Endothelial cell of umbilical vein (primary cell): ENCODE data around the gene SLC35A2. TPM values are rescaled to one million over a fixed set of nuclear protein-coding genes. Genes with fewer than 3 reads are reported as not detected.

Experiments used
- BruUV-seq: library from RNA; stranded (reverse); fragments of 400-500 nt; replicated peaks from 2 replicates; lab custom pipeline; 2021; lab: Mats Ljungman, UMichigan
- CTCF ChIA-PET: fragments of 300-600, 350-600 bp; sonication (Branson Sonifier 250); formaldehyde crosslinking; loops from one replicate; lab custom pipeline; 2021; ENCODE audit warnings: antibody characterized with exemption, inconsistent platforms; lab: Charles Lee
- POLR2A ChIA-PET: fragments of 300-600, 350-600 bp; sonication (Branson Sonifier 250); formaldehyde crosslinking; loops from one replicate; lab custom pipeline; 2021; ENCODE audit warnings: antibody characterized with exemption, inconsistent platforms; lab: Charles Lee
- DNase-seq: peaks from one replicate; pipeline ENCODE4 v3.0.0-alpha.2; 2011; ENCODE audit warnings: low read depth, low spot score
- FAIRE-seq: peaks from 2 replicates; lab custom pipeline; 2011; peaks lifted over from hg19 to GRCh38; lab: Jason Lieb, UNC
- H2AFZ ChIP-seq: 2 replicates; pipeline ENCODE4 v1.6.0; 2012; ENCODE audit warnings: low read depth, low read length, control low read depth, inconsistent platforms
- H3K27ac ChIP-seq: 2 replicates; pipeline ENCODE4 v1.5.1; 2011; ENCODE audit warnings: low read depth, mild to moderate bottlenecking, control low read depth, low read length, moderate library complexity; ENCODE audit not compliant: insufficient read depth
- H3K27me3 ChIP-seq, 2 experiments: 2 replicates each; pipeline versions ENCODE4 v1.6.0 to v1.6.1; 2011; ENCODE audit warnings: low read length in 2 of 2, mixed read lengths in 1 of 2; ENCODE audit not compliant: control insufficient read depth in 2 of 2, insufficient read depth in 2 of 2
- H3K36me3 ChIP-seq, 2 experiments: 2 replicates in 1 of 2; 3 replicates in 1 of 2; pipeline ENCODE4 v1.5.1; 2011; ENCODE audit warnings: low read length in 2 of 2, mild to moderate bottlenecking in 1 of 2, moderate library complexity in 1 of 2; ENCODE audit not compliant: control insufficient read depth in 2 of 2, insufficient read depth in 2 of 2; ENCODE audit errors: extremely low read depth in 1 of 2
- H3K4me1 ChIP-seq: 3 replicates; pipeline ENCODE4 v1.5.1; 2011; ENCODE audit warnings: mild to moderate bottlenecking, low read length; ENCODE audit not compliant: control insufficient read depth, insufficient read depth; ENCODE audit errors: extremely low read depth
- H3K4me2 ChIP-seq: 2 replicates; pipeline ENCODE4 v1.6.1; 2011; ENCODE audit warnings: low read length, control low read depth, mixed read lengths; ENCODE audit not compliant: insufficient read depth
- H3K4me3 ChIP-seq, 3 experiments: fragments of 200-600 bp in 1 of 3; sonication (generic), shearing (Covaris generic) in 1 of 3; replicated peaks in 1 of 3; 2 replicates each; pipeline ENCODE4 v1.5.1; 2011 to 2016; ENCODE audit warnings: control low read depth in 3 of 3, low read length in 3 of 3, mild to moderate bottlenecking in 2 of 3, inconsistent platforms in 1 of 3, low read depth in 1 of 3, moderate library complexity in 1 of 3; ENCODE audit not compliant: insufficient read depth in 1 of 3
- H3K79me2 ChIP-seq: 2 replicates; pipeline ENCODE4 v1.6.0; 2012; ENCODE audit warnings: low read length, inconsistent platforms; ENCODE audit not compliant: control insufficient read depth, insufficient read depth
- H3K9ac ChIP-seq: replicated peaks from 2 replicates; pipeline ENCODE3; 2011; ENCODE audit warnings: low read length, control low read depth; ENCODE audit not compliant: insufficient read depth; ENCODE audit errors: extremely low read depth
- H3K9me1 ChIP-seq: replicated peaks from 3 replicates; pipeline ENCODE4 v1.6.0; 2011; ENCODE audit warnings: mild to moderate bottlenecking, low read length; ENCODE audit not compliant: control insufficient read depth, insufficient read depth; ENCODE audit errors: extremely low read depth
- H3K9me3 ChIP-seq: replicated peaks from 2 replicates; pipeline ENCODE4 v1.5.1; 2012; ENCODE audit warnings: low read length, inconsistent platforms; ENCODE audit not compliant: control insufficient read depth, insufficient read depth
- H4K20me1 ChIP-seq: replicated peaks from 2 replicates; pipeline ENCODE3; 2011; ENCODE audit warnings: mild to moderate bottlenecking, low read length; ENCODE audit not compliant: control insufficient read depth, insufficient read depth; ENCODE audit errors: extremely low read depth
- CTCF ChIP-seq, 2 donors: IDR thresholded peaks; 1 replicate in 1 of 2; 2 replicates in 1 of 2; pipeline ENCODE4 v1.5.1; 2011; ENCODE audit warnings: low read length in 2 of 2, mild to moderate bottlenecking in 2 of 2, moderate library complexity in 2 of 2, control low read depth in 1 of 2, inconsistent platforms in 1 of 2, low read depth in 1 of 2; ENCODE audit not compliant: insufficient read depth in 1 of 2; ENCODE audit errors: extremely low read depth in 1 of 2
- EZH2 ChIP-seq: IDR thresholded peaks from 2 replicates; pipeline ENCODE4 v1.6.1; 2012; ENCODE audit warnings: borderline replicate concordance, low read depth, mild to moderate bottlenecking, moderate library complexity, low read length, inconsistent platforms; ENCODE audit not compliant: severe bottlenecking
- FOS ChIP-seq: IDR thresholded peaks from 2 replicates; pipeline ENCODE4 v1.6.1; 2011; ENCODE audit warnings: mild to moderate bottlenecking, low read length, moderate library complexity, borderline replicate concordance; ENCODE audit not compliant: insufficient read depth
- GATA2 ChIP-seq: IDR thresholded peaks from 2 replicates; pipeline ENCODE4 v1.7.0; 2011; ENCODE audit warnings: low read depth, mild to moderate bottlenecking, moderate library complexity, mixed read lengths, low read length; ENCODE audit not compliant: insufficient read length, insufficient read depth
- JUN ChIP-seq: IDR thresholded peaks from 2 replicates; pipeline ENCODE4 v1.6.1; 2011; ENCODE audit warnings: borderline replicate concordance, low read depth; ENCODE audit not compliant: insufficient read length, insufficient read depth
- MAX ChIP-seq: IDR thresholded peaks from 2 replicates; pipeline ENCODE4 v1.6.1; 2011; ENCODE audit not compliant: insufficient read depth, insufficient read length
- MYC ChIP-seq: IDR thresholded peaks from one replicate; pipeline ENCODE4 v1.6.1; 2011; ENCODE audit warnings: mild to moderate bottlenecking, low read depth, low read length
- POLR2A ChIP-seq: IDR thresholded peaks from 2 replicates; pipeline ENCODE4 v1.6.1; 2012; ENCODE audit warnings: low read depth, mild to moderate bottlenecking, control low read depth, low read length
- POLR2AphosphoS5 ChIP-seq: IDR thresholded peaks from 2 replicates; pipeline ENCODE4 v1.6.1; 2012; ENCODE audit warnings: low read depth, mild to moderate bottlenecking, control low read depth, low read length, moderate library complexity; ENCODE audit not compliant: insufficient read depth
- dilution Hi-C: fragments of 300-500 bp; cut with MboI; formaldehyde crosslinking; loops from one replicate; pipeline ENCODE4 v1.15.0; 2019; ENCODE audit warnings: low sequenced_read_pairs; ENCODE audit not compliant: extremely low pct_ligation_motif_present
- intact Hi-C: fragments of 100-400 bp; cut with micrococcal nuclease; formaldehyde crosslinking; loops from one replicate; pipeline ENCODE4 v1.10.0; 2022
- polyA plus RNA-seq, 4 experiments: library from polyadenylated mRNA; depleted of rRNA in 3 of 4; stranded (reverse) in 3 of 4; unstranded in 1 of 4; fragments of >200 nt; gene quantifications; 2 replicates each; pipeline versions ENCODE4 v1.2.1 to v1.2.3, GENCODE V29; 2011 to 2012; ENCODE audit warnings: missing spikeins in 1 of 4
- total RNA-seq: library from RNA; stranded (reverse); gene quantifications from 2 replicates; pipeline ENCODE4 v1.2.3, GENCODE V29; 2021

The SLC35A2 gene
- total and polyA plus RNA-seq, 2 donors (not counting 3 experiments of a cell fraction or from before 2014, with no cell fraction given) = 31.4 to 64.5 TPM

GRCh38 chrX:48924270-48924669, 12.8 kb upstream of the SLC35A2 start:
- dilution Hi-C loops = no loop called here
- intact Hi-C loops = no loop called here

GRCh38 chrX:48923771-48924170, 12.3 kb upstream of the SLC35A2 start:
- Histone ChIP-seq H3K27ac (no peak overlapping the region), H3K36me3 (peaks cover 0 to 10% of the 10 kb centered on the region in 2 experiments), H3K27me3 (no peaks in the 10 kb centered on the region), H4K20me1 (no peaks in the 10 kb centered on the region), H3K9ac (no peak overlapping the region), H3K4me2 (no peak overlapping the region), H3K4me3 (no peak overlapping the region), H3K9me1 (no peaks in the 10 kb centered on the region), H3K4me1 (no peaks in the 10 kb centered on the region), H2AFZ (no peak overlapping the region), H3K79me2 (no peaks in the 10 kb centered on the region), H3K9me3 (no peaks in the 10 kb centered on the region)
- intact Hi-C loops (no loop called here), dilution Hi-C loops (no loop called here)
- no TSS peak for BruUV-seq
- CTCF ChIA-PET = no interaction called here
- POLR2A ChIA-PET = no interaction called here
- no peak for DNase-seq
- TF ChIP-seq POLR2AphosphoS5 (no peak), MYC (no peak), MAX (no peak), JUN (no peak), FOS (no peak), EZH2 (no peak), GATA2 (no peak), CTCF (IDR thresholded peaks at IDR 0.05; ENCODE audit: extremely low read depth in 1 of 2, insufficient read depth in 1 of 2, low read depth in 1 of 2, low read length in 2 of 2) (no peak), POLR2A (no peak)
- FAIRE-seq = no peak

More at GRCh38 chrX:48924270-48924669, 12.8 kb upstream of the SLC35A2 start:
- Histone ChIP-seq H3K27ac (no peak overlapping the region), H2AFZ (no peak overlapping the region), H3K4me3 (no peak overlapping the region), H3K4me2 (no peak overlapping the region), H3K9ac (no peak overlapping the region), H3K9me3 (no peaks in the 10 kb centered on the region), H4K20me1 (no peaks in the 10 kb centered on the region), H3K9me1 (no peaks in the 10 kb centered on the region), H3K27me3 (no peaks in the 10 kb centered on the region), H3K79me2 (no peaks in the 10 kb centered on the region), H3K36me3 (peaks cover 0 to 10% of the 10 kb centered on the region in 2 experiments), H3K4me1 (no peaks in the 10 kb centered on the region)
- ChIA-PET POLR2A (no interaction called here), CTCF (no interaction called here)
- no TSS peak for BruUV-seq
- DNase-seq (no peak), FAIRE-seq (no peak)
- TF ChIP-seq FOS (no peak), CTCF (IDR thresholded peaks at IDR 0.05; ENCODE audit: extremely low read depth in 1 of 2, insufficient read depth in 1 of 2, low read depth in 1 of 2, low read length in 2 of 2) (no peak)
